ENCODE data around the gene S1PR1. TPM values are rescaled to one million over a fixed set of nuclear protein-coding genes. Genes with fewer than 3 reads are reported as not detected.

Gene S1PR1
- total RNA-seq, 1 donor from 2014 or later = 58.4 TPM

DNA sequence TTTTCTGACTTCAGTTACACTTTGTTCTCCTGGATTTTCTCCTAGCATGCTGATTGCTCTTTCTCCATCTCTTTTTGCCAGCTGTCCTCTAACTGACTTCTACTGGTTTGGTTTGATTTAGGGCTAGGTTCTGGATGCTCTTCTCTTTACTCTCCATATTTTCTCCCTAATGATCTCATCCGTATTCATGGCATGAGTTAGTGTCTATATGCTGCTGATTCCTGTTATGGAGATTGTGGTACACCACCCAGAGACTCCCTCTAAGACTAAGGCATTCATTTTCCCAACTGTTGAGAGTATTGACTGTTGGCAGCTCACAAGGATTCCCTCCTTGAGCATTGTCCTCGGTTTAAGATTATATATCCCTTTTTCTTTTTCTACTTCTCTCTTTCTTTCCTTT lies 28.9 kb downstream of the S1PR1 start:
- DNase-seq (ENCODE audit: extremely low spot score in 2 of 2) = no peak
- intact Hi-C loops (cut with DNase I) = no loop called here
- Histone ChIP-seq H3K27ac (no peak overlapping the region), H3K36me3 (no peaks in the 10 kb centered on the region), H3K9me3 (no peaks in the 10 kb centered on the region), H3K4me1 (no peaks in the 10 kb centered on the region), H3K27me3 (no peaks in the 10 kb centered on the region), H3K4me3 (no peak overlapping the region)
- TF ChIP-seq POLR2AphosphoS5 (IDR thresholded peaks at IDR 0.05; ENCODE audit: insufficient read depth in 1 of 2, low read depth in 1 of 2) (no peak), POLR2A (IDR thresholded peaks at IDR 0.05) (no peak)
- TF ChIP-seq, protein P1, sequence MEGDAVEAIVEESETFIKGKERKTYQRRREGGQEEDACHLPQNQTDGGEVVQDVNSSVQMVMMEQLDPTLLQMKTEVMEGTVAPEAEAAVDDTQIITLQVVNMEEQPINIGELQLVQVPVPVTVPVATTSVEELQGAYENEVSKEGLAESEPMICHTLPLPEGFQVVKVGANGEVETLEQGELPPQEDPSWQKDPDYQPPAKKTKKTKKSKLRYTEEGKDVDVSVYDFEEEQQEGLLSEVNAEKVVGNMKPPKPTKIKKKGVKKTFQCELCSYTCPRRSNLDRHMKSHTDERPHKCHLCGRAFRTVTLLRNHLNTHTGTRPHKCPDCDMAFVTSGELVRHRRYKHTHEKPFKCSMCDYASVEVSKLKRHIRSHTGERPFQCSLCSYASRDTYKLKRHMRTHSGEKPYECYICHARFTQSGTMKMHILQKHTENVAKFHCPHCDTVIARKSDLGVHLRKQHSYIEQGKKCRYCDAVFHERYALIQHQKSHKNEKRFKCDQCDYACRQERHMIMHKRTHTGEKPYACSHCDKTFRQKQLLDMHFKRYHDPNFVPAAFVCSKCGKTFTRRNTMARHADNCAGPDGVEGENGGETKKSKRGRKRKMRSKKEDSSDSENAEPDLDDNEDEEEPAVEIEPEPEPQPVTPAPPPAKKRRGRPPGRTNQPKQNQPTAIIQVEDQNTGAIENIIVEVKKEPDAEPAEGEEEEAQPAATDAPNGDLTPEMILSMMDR (IDR thresholded peaks at IDR 0.05) = no peak

DNA sequence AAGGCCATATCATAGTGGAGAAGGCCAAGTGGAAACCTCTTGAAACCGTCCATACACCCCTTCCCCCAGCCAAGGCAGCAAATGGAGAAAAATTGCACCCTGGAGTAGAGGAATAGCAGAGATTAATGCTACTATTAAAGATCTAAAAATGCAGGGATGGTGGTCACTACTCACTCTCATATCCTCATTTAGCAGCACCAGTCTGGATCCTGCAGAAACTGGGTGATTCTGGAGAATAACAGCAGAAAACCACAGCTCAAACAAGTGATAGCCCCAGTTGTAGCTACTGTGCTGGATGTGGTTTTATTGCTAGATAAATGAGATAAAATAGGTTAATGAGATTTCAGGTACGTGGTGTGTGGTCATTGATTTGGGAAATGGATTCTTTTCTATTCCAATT lies 30.3 kb downstream of the S1PR1 start:
- intact Hi-C loops (cut with DNase I) = no loop called here
- TF ChIP-seq, protein P1 (IDR thresholded peaks at IDR 0.05) = no peak
- TF ChIP-seq POLR2AphosphoS5 (IDR thresholded peaks at IDR 0.05; ENCODE audit: insufficient read depth in 1 of 2, low read depth in 1 of 2) (no peak), POLR2A (IDR thresholded peaks at IDR 0.05) (no peak)
- Histone ChIP-seq H3K27me3 (no peaks in the 10 kb centered on the region), H3K9me3 (no peaks in the 10 kb centered on the region), H3K36me3 (no peaks in the 10 kb centered on the region), H3K27ac (no peak overlapping the region), H3K4me1 (no peaks in the 10 kb centered on the region), H3K4me3 (no peak overlapping the region)
- DNase-seq (ENCODE audit: extremely low spot score in 2 of 2) = no peak

DNA sequence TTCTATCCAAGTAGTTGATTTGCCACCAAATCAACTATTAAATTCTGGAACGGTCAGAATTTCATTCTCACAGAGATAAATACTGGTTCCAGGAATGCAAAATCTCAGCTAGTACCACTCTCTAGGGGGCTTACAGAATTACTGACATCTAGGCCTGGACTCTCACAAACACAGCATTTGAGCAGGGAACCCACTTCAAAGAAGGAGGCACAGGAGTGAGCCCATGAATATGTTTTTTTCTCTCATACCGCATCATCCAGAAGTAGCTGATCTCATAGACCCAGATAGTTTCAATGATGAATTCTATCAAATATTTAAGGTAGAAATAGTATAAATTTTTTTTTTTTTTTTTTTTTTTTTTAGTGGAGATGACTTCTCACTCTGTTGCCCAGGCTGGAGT lies 32.1 kb downstream of the S1PR1 start:
- Histone ChIP-seq H3K4me1 (no peaks in the 10 kb centered on the region), H3K27me3 (no peaks in the 10 kb centered on the region), H3K9me3 (no peaks in the 10 kb centered on the region), H3K4me3 (no peak overlapping the region), H3K36me3 (no peaks in the 10 kb centered on the region), H3K27ac (no peak overlapping the region)
- intact Hi-C loops (cut with DNase I) = no loop called here
- TF ChIP-seq POLR2AphosphoS5 (IDR thresholded peaks at IDR 0.05; ENCODE audit: insufficient read depth in 1 of 2, low read depth in 1 of 2) = no peak
- no peak for TF ChIP-seq POLR2A (IDR thresholded peaks at IDR 0.05)
- TF ChIP-seq, protein P1 (IDR thresholded peaks at IDR 0.05) = no peak
- DNase-seq (ENCODE audit: extremely low spot score in 2 of 2) = no peak

DNA sequence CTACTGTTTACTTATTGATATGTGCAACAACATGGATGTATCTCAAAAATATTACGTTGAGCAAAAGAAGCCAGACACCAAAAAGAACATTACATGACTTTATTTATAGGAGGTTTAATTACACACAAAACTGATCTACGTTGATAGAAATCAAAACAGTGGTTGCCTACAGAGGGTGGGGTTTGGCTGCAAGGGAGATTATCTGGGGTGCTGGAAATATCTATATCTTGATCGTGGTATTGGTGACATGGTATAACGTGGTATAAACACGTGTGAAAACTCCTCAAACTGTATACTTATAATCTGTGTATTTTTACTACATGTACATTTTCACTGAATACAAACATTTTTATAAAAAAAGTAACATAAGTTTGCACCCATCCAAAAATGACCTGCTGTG lies 38.9 kb downstream of the S1PR1 start:
- intact Hi-C loops (cut with DNase I) = no loop called here
- Histone ChIP-seq H3K4me1 (no peaks in the 10 kb centered on the region), H3K27ac (no peak overlapping the region), H3K36me3 (no peaks in the 10 kb centered on the region), H3K27me3 (no peaks in the 10 kb centered on the region), H3K9me3 (no peaks in the 10 kb centered on the region), H3K4me3 (no peak overlapping the region)
- no peak for TF ChIP-seq POLR2AphosphoS5 (IDR thresholded peaks at IDR 0.05; ENCODE audit: insufficient read depth in 1 of 2, low read depth in 1 of 2)
- TF ChIP-seq, protein P1 (IDR thresholded peaks at IDR 0.05) = no peak
- no peak for TF ChIP-seq POLR2A (IDR thresholded peaks at IDR 0.05)
- DNase-seq (ENCODE audit: extremely low spot score in 2 of 2) = no peak

DNA sequence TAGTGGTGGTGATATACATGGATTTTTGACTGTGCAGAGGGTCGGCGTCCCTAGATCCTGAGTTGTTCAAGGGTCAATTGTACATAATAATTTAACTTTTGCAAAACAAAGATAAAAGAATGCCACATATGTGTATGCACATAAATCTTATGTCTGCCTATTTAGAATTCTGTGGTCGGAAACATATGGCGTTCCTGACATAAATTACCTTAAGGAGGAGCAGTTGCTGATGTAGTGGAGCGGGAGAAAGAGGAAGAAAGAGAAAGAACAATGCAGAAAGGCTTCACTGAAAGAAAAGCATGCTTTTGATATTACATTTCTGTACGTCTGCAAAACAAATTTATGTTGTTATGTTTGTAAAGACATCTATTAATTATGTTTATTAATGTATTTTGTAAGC lies 40.0 kb downstream of the S1PR1 start:
- Histone ChIP-seq H3K27me3 (no peaks in the 10 kb centered on the region), H3K9me3 (no peaks in the 10 kb centered on the region), H3K4me3 (no peak overlapping the region), H3K27ac (no peak overlapping the region), H3K4me1 (no peaks in the 10 kb centered on the region), H3K36me3 (no peaks in the 10 kb centered on the region)
- DNase-seq (ENCODE audit: extremely low spot score in 2 of 2) = no peak
- TF ChIP-seq, protein P1 (IDR thresholded peaks at IDR 0.05) = no peak
- no peak for TF ChIP-seq POLR2AphosphoS5 (IDR thresholded peaks at IDR 0.05; ENCODE audit: insufficient read depth in 1 of 2, low read depth in 1 of 2)
- TF ChIP-seq POLR2A (IDR thresholded peaks at IDR 0.05) = no peak
- intact Hi-C loops (cut with DNase I) = no loop called here

All from vagina (tissue), 2 donors.